Epidermal melanocyte (primary cell): ENCODE measurements around the gene WIPF1.

Experiments
- DNase-seq: peaks from one replicate; pipeline ENCODE4 v3.0.0; 2011; ENCODE audit warnings: low spot score; ENCODE audit not compliant: insufficient read length

The WIPF1 gene, protein sequence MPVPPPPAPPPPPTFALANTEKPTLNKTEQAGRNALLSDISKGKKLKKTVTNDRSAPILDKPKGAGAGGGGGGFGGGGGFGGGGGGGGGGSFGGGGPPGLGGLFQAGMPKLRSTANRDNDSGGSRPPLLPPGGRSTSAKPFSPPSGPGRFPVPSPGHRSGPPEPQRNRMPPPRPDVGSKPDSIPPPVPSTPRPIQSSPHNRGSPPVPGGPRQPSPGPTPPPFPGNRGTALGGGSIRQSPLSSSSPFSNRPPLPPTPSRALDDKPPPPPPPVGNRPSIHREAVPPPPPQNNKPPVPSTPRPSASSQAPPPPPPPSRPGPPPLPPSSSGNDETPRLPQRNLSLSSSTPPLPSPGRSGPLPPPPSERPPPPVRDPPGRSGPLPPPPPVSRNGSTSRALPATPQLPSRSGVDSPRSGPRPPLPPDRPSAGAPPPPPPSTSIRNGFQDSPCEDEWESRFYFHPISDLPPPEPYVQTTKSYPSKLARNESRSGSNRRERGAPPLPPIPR

DNA sequence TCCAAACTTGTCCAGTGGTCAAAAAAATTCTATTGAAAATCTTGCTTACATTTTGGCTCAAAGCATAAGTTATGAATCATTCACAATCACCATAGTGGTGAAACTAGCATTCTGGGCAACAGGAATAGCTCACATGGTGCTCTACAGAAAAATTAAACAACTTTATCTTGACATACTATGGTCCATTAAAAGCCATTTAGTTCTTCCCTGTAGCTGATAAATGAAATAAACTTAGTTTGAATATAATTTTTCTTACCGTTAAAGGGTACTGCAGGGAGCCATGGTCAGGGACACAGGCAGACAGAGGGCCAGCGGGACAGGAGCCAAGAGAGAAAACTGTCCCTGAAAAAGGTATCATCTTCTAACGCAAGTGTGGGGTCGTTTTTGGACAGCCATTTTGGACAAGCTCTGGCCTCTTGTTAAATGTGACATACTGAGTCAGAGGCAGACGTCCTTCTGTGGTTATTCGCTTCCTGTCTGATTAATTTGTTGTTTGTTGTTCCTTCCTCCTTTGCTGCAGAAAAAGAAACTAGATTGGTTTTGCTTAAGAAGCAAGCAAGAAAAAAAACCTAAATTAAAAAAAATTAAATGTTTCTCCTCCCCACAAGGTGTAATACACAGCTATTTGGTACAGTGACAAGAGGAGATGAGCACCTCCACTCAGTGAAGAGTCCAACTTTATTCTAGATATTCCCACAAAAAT, at the start of gene WIPF1:
Gene WIPF1 (minus strand): TSS at position 460 of the 703 bp plus-strand sequence. CDS start 12,231 bp downstream, outside the sequence.
- DNase-seq: no peak

DNA sequence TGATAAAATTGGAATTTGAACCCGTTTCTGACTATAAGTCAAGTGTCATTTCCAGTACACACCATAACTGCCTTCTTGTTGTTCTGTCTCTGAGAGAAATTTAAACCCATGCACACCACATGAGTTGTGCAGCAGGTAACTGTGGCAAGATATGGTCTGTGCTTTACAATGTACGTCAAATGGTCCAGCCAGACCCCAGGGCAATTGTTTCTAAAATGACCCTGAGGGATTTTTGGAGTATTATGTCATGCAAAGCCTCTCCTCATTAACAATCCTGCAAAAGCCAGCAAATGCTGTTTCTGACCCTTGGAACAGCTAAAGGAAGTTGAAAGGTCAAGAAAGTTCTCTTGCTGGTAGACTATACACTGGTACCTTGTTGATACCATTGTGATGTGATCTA, 47.7 kb upstream of the WIPF1 start:
- DNase-seq: no peak

DNA sequence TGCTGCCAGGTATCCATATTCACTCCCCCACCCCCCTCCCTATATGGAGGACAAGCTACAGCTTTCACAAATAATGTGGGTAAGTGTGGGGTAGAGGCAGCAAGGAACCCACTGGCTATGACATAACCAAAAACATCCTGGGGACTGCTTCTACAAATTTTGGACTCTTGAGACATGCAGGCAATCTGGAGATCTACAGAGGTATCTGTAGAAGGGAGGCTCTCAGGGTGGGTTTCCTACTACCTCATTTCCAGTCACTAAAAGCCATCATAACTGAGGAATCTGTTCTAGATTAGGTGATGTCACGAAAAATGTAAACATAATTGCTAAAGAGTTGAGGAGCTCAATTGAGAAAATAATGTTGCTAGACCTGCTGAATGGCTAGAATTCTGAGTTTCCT, 46.8 kb upstream of the WIPF1 start:
- no peak for DNase-seq

DNA sequence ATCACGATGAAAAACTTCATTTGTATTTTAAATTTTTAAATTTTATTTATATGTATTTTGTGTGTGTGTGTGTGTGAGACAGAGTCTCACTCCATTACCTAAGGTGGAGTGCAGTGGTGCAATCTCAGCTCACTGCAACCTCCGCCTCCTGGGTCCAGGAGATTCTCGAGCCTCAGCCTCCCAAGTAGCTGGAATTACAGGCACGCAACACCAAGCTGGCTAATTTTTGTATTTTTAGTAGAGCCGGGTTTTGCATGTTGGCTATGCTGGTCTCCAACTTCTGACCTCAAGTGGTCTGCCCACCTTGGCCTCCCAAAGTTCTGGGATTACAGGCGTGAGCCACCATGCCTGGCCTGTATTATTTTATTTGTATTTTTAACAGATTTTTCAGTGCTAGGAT, 45.8 kb upstream of the WIPF1 start:
- no peak for DNase-seq

DNA sequence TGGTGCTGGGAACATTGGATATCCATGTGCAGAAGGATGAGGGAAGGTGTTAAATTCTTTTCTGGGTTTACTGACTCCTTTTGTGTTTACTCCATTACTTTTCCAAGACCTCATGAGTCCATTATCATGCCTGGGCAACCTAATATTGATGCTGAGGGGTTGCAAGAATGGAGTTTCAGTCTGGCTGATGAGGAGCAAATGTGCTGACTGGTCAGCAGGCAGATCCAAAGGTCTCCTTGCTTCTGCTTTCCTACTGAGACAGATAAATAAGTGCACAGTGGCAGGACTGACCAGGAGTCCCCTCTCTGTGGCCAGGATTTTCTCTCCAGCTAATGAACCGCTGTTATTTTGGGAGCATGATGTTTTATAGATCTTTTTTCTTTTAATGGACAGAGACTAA, 43.6 kb upstream of the WIPF1 start:
- DNase-seq: no peak

DNA sequence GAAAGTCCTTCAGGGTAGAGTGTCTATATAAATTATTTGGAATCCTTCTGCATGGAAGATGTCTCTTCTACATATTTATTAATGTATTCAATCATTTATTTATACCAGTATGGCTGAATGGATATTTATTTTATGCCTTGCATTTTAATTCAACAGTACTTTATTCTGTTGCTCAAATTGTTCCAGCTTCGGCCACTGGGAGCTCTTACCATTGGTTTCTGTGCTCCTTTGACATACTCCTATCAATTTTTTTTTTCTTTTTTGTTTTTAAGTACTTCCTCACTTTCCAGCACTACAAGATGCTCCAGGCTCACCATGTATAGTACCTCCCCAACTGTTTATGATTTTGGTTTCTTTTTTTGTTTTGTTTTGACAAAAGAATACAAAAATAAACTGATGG, 39.4 kb upstream of the WIPF1 start:
- DNase-seq: no peak

DNA sequence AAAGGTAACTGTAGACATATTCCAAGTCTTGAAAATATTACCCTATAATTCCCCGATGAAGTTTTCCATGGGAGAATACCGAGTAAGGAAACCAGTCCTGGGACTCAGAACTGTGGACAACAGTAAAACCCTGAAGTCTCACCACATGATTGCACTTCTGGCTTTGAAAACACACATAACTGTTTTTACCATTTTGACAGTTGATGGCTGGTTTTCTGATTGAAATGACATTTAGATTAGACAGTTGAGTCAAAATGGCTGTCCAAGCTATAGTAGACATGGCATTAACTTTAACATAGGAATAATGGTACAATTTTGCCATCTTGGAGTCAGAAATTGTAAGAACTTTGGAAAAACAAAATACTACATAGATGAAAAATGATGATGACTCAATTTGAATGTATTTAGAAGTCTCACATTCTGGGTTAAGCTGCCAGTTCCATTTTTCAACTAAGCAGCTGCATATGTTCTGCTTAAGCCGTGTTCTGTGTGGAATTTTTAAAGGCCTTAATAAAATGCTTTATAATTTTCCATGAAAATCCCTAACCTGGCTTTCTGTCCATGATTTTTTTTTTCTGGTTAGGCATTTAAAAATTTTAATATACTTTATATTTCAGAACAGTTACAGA, 38.3 kb upstream of the WIPF1 start:
- DNase-seq: no peak

DNA sequence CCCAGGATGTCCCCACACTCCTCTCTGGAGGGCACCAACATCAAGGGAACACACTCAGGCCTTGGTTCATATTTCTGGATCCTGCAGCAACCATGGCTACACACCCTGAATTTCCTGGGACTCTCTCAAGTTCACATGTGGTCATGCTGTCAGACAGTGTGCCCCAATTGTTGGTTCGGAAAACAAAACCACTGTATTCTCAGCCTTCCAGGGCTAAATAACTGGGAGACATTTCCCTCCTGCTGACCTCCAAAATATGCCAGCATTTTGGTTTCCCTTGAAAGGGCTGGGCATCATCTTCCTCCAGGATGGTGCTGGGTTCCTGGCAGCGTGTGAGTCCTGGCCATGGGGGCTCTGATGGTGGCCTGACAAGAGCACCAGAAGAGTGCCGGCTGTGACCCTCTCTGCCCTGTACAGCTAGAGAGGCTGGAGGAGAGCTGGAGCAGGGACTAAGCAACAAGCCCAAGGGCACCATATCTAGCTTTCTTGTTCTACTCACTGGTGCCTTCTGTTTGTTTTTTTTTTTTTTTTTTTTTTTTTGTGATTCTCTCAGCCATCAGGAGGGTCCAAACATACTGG, 37.5 kb upstream of the WIPF1 start:
- no peak for DNase-seq

DNA sequence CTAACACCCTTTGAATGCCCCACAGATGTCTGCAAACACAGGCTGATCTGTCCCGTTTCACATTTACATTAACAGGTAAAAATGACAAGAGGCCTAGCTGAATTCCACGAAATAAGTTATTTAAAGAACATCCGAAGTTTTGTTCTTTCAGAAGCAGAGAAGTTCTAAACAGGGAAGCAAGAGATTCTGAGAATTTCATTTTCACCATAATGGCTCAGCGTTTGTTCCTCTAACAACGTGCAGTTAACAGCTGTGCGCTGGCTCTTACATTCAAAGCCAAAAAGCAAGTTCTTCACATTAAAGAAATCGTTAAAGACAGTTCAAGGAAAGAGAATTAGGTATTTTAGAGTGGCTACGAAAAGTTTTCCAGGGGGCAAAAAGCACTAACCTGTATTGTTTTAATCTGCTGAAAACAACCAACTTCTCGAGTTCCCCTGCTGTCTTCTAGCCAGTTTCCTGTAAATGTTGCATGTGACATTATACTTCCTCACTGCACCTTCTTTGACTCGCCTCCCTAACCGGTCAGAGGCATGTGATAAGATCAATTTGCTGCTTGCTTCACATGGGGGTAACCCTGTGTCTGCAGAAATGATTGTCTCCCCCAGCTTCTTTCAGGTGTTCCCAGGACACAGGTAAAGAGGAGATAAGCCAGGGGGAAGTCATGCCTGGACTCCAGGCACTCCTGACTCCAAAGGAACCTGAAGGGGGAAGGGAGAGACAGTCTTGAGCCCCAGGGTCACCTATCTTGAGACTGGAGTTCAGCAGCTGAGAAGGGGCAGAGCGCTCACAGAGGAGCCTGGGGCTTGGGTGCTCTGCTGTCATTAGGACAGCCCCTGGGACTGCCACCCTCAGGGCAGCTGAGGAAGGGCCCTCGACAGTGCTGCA, 36.8 kb upstream of the WIPF1 start:
- no peak for DNase-seq

DNA sequence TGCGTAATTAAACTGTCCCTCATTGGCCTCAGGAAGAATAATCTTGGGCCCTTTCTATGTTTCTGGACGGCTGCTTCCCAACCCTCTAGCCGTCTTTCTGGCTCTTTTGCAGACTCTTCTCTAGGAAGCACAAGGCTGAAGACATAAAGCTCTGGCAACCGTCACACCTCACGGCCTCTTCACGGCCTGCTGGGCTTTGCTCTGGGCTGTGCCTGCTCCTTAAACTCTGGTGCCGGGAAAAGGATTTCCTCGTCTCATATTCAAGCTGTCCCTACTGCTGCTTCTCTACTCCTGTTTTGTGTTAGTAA, 36.0 kb upstream of the WIPF1 start:
- no peak for DNase-seq

DNA sequence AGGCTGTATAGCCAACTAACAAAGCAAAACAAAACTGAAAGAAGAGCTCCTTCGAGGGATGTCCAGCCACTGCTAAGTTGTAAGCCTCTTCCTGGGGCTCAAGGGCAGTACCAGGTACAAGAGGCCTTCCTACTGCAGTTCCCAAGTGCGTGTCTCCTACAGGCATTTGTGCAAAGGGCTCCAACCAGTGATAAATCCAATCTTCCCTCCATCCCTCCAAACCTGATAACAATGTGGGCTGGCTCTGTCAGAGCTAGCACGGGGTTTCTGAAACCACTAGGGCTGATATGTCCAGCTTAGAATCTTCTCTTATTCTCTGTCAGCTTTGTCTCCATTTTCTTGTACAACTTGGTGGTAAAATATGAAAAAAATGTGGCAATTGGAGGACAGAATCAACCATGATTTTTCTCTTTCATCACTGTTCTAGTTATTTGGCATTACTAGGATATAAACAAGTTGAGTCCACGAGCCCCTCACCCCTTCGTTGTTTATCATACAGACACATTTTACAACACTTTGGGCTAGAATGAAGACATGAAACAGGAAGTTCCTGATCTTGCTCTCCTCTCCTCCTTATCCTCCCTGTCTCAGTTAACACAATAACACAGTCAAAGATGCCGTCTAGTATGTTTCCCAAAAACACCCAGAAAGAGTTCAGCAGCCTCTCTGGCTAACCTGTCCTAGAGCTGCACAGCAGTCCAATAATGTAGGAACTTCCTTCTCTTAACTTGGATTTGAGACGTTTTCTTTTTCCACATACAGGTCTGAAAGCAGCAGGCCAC, 35.4 kb upstream of the WIPF1 start:
- no peak for DNase-seq

DNA sequence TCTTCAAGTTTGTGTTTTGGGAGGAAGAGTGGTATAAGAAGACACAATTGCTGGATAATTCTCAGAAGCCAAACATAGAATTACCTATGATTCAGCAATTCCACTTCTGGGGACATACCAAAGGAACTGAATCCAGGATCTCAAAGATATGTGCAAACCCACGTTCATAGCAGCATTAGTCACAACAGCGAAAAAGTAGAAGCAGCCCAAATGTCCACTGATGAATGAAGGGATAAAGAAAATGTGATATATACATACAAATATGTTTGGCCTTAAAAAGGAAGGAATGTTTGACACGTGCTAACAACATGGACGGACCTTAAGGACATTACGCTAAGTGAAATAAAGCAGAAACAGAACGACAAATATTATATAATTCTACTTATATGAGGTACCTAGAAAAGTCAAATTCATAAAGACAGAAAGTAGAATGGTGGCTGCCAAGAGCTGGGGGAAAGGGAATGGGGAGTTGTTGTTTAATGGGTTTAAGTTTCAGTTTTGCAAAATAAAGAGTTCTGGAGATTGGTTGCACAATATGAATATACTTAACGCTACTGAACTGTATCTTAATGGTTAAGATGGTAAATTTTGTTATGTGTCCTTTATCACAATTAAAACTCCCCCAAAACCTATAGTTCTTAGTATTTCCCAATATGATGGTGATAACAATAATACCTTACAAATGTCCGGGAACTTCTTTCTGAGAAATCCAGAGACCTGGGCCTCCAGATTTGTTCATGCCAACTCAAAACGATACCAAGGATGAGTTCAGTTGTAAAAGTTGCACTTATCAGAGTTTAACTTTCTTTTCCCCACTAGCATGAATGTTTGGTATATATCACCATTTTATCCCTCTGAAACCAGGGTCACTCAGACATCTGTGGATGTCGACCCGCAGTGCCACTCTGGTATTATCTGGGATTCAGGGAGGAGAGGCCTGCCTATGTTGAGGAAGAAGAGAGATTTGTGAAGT, 33.7 kb upstream of the WIPF1 start:
- no peak for DNase-seq

DNA sequence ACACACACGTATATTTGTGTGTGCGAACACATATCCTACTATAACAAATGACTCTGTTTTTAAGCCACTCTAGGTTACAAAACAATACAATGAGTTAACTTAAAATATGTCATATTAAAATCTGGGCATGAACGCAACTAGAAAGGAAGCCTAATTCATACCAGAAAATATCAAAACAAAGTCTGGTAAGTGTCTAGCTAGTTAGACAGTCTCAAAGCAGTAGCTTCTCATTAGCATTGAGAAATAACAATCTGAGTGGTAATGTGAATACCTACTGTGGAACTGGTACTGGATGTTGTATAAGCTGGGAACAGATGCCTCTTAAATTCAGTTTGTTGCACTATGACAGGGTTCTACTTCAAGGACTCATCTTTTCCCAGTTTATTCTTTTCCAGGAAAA, 32.5 kb upstream of the WIPF1 start:
- no peak for DNase-seq

DNA sequence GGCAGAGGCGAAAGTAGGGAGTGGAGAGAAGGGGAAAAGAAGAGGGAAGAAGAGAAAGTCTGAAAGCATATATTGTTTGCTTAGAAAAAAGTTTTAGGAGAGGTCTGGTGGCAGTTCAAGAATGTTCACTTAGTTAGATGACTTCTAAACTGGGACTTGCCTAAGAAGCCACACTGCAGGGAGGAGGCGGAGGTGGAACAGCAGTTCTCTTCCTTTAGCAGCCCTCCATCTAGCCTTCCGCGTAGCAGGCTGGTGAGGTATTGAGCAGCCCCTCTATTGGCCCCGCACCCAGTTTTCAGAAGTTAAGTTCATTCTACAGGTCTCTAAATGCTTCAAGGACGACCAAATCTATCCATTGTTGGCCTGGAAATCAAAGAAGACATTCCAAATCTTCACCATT, 31.9 kb upstream of the WIPF1 start:
- no peak for DNase-seq

DNA sequence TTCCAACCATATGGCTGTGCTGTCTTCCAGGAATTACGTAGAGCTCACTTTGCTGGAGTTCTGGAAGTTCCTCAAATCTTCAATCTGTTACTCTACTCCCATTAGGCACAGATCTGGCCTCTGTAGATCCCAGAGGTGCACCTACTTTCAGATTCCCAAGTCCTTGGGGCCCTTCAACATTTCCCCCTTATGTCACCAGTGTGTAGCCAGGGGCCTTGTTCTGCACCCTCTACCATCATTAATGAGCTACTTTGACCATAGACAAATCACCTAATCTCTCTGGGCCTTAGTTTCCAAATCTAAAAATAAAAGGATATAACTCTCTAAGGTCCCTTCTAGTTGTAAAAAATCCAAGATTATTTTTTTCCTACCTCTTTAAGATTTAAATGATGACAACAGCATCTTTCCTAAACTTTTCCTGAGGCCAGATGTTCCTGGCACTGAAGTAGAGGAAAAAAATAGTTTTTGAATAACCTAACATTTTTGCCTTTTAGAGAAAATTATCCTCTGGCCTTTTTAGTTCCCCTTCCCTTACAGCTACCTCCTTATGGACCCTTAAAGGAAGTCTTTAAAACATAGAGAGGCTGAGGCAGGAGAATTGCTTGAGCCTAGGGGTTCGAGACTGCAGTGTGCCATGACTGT, 31.0 kb upstream of the WIPF1 start:
- DNase-seq: no peak

DNA sequence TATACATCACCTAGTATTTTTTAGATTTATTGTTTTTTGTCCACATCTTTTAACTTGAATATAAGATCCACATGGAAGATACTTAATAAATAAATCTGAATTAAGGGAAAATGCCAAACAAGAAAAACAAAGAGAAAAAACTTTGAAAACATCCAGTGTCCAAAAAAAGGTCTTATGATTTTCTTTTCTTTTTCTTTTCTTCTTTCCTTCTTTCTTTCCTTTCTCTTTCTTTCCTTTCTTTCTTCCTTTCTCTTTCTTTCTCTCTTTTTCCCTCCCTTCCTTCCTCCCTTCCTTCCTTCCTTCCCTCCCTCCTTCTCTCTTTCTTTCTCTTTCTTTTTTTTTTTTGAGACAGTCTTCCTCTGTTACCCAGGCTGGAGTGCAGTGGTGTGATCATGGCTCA, 29.6 kb upstream of the WIPF1 start:
- DNase-seq: no peak

DNA sequence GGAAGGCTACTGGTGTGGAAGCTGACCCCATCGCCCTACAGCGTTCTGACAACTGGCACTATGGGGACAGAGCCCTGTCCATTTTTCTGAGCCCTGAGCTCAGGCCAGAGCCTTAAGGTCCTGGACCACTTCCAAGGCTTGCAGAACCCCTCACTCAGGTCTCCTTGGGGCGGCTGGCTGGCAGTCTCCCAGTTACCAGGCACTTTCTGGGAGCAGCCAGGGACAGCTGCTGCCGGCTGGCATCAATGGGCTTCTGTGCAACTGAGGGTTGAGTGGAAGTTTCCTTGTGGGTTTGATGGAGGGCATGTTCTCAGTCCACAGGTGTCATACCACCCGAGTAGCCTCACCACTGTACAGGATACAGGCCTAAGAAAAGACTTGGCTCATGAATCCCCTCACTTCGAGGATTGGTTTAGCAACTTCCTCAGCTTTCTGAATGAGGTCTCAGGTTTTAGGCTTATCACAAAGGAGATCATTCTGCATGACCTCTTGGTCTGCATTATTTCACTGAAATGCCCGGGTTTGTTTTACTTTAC, 27.4 kb upstream of the WIPF1 start:
- DNase-seq: no peak

DNA sequence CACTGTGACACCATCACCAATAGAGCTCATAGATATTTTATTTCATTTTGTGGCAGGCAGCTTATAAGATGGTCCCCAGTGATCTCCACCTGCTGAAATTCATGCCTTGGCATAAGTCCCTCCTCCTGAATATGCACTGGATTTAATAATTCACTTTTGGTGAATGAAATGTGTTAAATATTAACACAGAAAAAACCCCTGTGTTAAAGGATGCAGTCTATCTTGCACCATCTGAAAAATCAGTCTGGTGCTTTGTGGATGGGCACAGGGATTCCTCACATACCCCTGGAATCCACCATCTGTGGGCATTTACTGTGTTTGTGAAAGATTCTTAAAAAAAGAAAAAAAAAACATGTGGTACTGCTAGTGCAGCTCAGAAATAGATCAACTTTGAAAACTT, 26.1 kb upstream of the WIPF1 start:
- DNase-seq: no peak
